HUES64 (cell line): ENCODE results near the gene OLFM2.

Source experiments
- H3K27ac ChIP-seq: 2 replicates; pipeline ENCODE4 v1.7.0; 2013; ENCODE audit warnings: low read depth, low read length, inconsistent platforms
- H3K27me3 ChIP-seq: 2 replicates; pipeline ENCODE4 v1.6.1; 2013; ENCODE audit warnings: mild to moderate bottlenecking, low read length; ENCODE audit not compliant: insufficient read depth
- H3K36me3 ChIP-seq: 2 replicates; pipeline ENCODE4 v1.6.1; 2013; ENCODE audit warnings: mild to moderate bottlenecking, low read length; ENCODE audit not compliant: insufficient read depth
- H3K4me1 ChIP-seq: 2 replicates; pipeline ENCODE4 v1.6.1; 2013; ENCODE audit warnings: mild to moderate bottlenecking, low read length, moderate library complexity; ENCODE audit not compliant: insufficient read depth
- H3K4me3 ChIP-seq: 2 replicates; pipeline ENCODE4 v1.5.1; 2013; ENCODE audit warnings: mild to moderate bottlenecking, low read length, moderate library complexity
- H3K9ac ChIP-seq: 2 replicates; pipeline ENCODE4 v1.6.1; 2013; ENCODE audit warnings: mild to moderate bottlenecking, low read depth, low read length
- H3K9me3 ChIP-seq: 2 replicates; pipeline ENCODE4 v1.6.1; 2013; ENCODE audit warnings: low read depth, low read length; ENCODE audit not compliant: insufficient read depth
- WGBS: fragments of 150-250, 120-280 bp; methylation state at CpG from one replicate; pipeline ENCODE4 v1.1.7; 2013; ENCODE audit warnings: missing lambda C conversion rate; 5-methylcytosine and 5-hydroxymethylcytosine counted together

Gene OLFM2

DNA sequence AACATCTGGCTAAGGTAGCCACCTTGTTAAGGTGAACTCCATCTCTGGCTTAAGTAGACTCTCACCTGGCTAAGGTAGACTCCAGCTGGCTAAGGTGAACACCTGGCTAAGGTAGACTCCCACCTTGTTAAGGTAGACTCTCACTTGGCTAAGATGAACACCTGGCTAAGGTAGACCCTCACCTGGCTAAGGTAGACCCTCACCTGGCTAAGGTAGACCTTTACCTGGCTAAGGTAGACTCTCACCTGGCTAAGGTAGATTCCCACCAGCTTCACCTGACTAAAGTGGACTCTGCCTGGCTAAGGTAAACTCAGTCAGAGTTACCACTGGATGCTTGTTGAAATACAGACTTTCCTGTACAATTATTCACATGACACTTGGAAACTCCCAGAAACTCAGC, 77.5 kb downstream of the OLFM2 start:
- Histone ChIP-seq H3K4me1 (no peaks in the 10 kb centered on the region), H3K36me3 (peaks cover 45% of the 10 kb centered on the region), H3K27me3 (no peaks in the 10 kb centered on the region), H3K27ac (no peak overlapping the region), H3K9me3 (no peaks in the 10 kb centered on the region), H3K4me3 (no peak overlapping the region), H3K9ac (no peak overlapping the region)

DNA sequence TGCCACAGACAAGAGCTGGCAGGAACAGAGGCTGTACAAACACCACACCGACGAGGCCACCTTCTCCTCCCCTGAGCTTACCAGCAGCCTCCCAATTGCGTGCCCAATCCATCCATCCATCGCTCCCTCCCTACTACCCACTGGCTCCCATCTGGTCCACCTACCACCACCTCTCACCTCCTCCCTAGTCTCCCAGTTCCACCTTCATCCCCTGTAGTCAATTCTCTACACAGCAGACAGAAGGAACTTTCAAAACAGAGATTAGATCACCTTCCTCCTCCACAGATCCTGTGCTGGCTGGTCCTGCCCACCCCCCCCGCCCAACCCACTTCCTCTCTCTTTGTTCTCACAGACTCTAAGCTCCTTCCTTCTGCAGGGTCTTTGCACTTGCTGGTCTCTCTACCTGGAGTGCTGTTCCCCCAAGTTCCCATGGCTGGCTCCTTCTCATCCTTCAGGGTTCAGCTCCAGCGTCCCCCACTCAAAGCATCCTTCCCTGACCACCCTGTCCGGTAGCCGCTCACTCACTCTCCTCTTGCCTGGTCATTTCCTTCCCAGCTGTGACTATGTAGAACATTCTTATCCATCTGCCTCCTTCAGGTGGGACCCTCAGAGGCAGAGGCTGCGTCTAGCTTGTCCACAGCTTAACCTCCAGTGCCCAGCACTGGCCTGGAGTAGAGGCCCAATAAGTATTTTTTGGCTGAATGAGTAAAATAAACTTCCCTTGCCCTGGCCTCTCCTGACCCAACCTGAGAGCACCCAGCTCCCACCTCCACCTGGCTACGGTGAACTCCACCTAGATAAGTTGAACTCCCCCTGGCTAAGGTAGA, 78.2 kb downstream of the OLFM2 start:
- Histone ChIP-seq H3K27ac (no peak overlapping the region), H3K9me3 (no peaks in the 10 kb centered on the region), H3K4me3 (no peak overlapping the region), H3K27me3 (no peaks in the 10 kb centered on the region), H3K36me3 (peaks cover 48% of the 10 kb centered on the region), H3K9ac (no peak overlapping the region), H3K4me1 (no peaks in the 10 kb centered on the region)
- WGBS, result 90% methylated on average over 10 of the region's 10 CpGs

GRCh38 chr19:9857076-9857721, 79.1 kb downstream of the OLFM2 start:
- Histone ChIP-seq H3K9ac (no peak overlapping the region), H3K27ac (no peak overlapping the region), H3K27me3 (no peaks in the 10 kb centered on the region), H3K4me3 (no peak overlapping the region), H3K36me3 (peaks cover 45% of the 10 kb centered on the region), H3K4me1 (no peaks in the 10 kb centered on the region), H3K9me3 (no peaks in the 10 kb centered on the region)
- WGBS, result 96% methylated on average over 13 of the region's 13 CpGs

DNA sequence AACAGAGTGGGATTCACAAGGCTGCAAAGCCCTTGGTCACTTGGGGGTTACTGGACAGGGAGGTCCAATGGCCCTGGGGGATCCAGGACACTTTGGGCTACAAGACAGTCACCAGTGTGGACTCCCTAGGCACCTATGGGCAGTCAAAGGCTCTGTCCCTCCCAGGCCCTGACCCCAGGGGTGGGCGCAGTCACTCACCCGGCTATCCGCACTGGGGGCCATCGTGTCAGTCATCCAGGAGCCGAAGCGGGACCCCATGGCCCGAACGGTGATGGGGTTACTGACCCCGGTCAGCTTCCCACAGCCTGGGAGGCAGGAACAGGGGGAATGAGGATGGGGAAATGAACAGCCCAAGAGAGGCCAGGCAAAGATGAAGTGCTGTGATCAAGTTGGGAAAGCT, 79.7 kb downstream of the OLFM2 start:
- H3K36me3 ChIP-seq, result peaks cover 45% of the 10 kb centered on the region
- no peak overlapping the region for H3K4me3 ChIP-seq
- WGBS, result 94% methylated on average over 9 of the region's 9 CpGs
- H3K27ac ChIP-seq, result no peak overlapping the region
- H3K9me3 ChIP-seq, result no peaks in the 10 kb centered on the region
- no peak overlapping the region for H3K9ac ChIP-seq
- no peaks in the 10 kb centered on the region for H3K4me1 ChIP-seq
- H3K27me3 ChIP-seq, result no peaks in the 10 kb centered on the region

- 96% methylated on average over 38 of the region's 38 CpGs for WGBS
- Histone ChIP-seq H3K4me3 (no peak overlapping the region), H3K36me3 (peaks cover 43% of the 10 kb centered on the region), H3K27me3 (no peaks in the 10 kb centered on the region), H3K9ac (no peak overlapping the region), H3K4me1 (0 out of 2 replicates have a peak, but pooled peaks cover 2% of the 10 kb centered on the region), H3K27ac (no peak overlapping the region), H3K9me3 (no peaks in the 10 kb centered on the region)
Measured at GRCh38 chr19:9854282-9854846, 82.0 kb downstream of the OLFM2 start.

- Histone ChIP-seq H3K9ac (no peak overlapping the region), H3K27me3 (no peaks in the 10 kb centered on the region), H3K36me3 (peaks cover 21% of the 10 kb centered on the region), H3K4me3 (no peak overlapping the region), H3K27ac (no peak overlapping the region), H3K9me3 (no peaks in the 10 kb centered on the region), H3K4me1 (0 out of 2 replicates have a peak, but pooled peaks cover 2% of the 10 kb centered on the region)
- 90% methylated on average over 19 of the region's 19 CpGs for WGBS
Measured at GRCh38 chr19:9850235-9850959, 85.9 kb downstream of the OLFM2 start.

GRCh38 chr19:9849791-9850190, 86.5 kb downstream of the OLFM2 start:
- no peaks in the 10 kb centered on the region for H3K9me3 ChIP-seq
- H3K36me3 ChIP-seq, result peaks cover 20% of the 10 kb centered on the region
- no peaks in the 10 kb centered on the region for H3K27me3 ChIP-seq
- no peak overlapping the region; the same call in 1 of the 2 replicates for H3K9ac ChIP-seq
- H3K27ac ChIP-seq, result no peak overlapping the region
- 85% methylated on average over 7 of the region's 7 CpGs for WGBS
- H3K4me1 ChIP-seq, result 0 out of 2 replicates have a peak, but pooled peaks cover 2% of the 10 kb centered on the region
- H3K4me3 ChIP-seq, result no peak overlapping the region

DNA sequence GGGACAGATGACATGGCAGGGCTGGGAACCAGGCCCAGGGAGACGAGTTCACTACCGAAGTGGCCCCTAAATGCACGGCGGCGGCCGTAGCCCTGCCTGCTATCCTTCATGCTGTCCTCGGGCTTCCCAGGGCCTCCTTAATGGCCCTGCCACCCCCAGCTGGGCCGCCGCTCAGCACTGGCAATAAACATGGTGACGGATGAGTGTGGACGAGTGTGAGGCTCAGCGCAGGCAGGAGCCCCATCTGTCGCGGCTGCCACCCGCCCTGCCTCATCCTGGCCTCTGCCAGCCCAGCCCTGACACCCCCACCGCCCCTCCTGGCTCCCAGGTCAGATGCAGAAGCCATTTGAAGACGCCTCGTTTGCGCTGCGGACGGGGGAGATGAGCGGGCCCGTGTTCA, 87.6 kb downstream of the OLFM2 start:
- Histone ChIP-seq H3K9me3 (no peaks in the 10 kb centered on the region), H3K27ac (no peak overlapping the region), H3K4me3 (no peak overlapping the region), H3K36me3 (peaks cover 20% of the 10 kb centered on the region), H3K9ac (no peak overlapping the region), H3K27me3 (no peaks in the 10 kb centered on the region), H3K4me1 (0 out of 2 replicates have a peak, but pooled peaks cover 2% of the 10 kb centered on the region)
- 94% methylated on average over 23 of the region's 23 CpGs for WGBS

GRCh38 chr19:9848060-9848459, 88.3 kb downstream of the OLFM2 start:
- WGBS, result 65% methylated on average over 4 of the region's 4 CpGs
- Histone ChIP-seq H3K27ac (no peak overlapping the region), H3K9me3 (no peaks in the 10 kb centered on the region), H3K4me3 (no peak overlapping the region), H3K27me3 (no peaks in the 10 kb centered on the region), H3K36me3 (peaks cover 23% of the 10 kb centered on the region), H3K4me1 (0 out of 2 replicates have a peak, but pooled peaks cover 2% of the 10 kb centered on the region), H3K9ac (no peak overlapping the region)

GRCh38 chr19:9847087-9847671, 89.1 kb downstream of the OLFM2 start:
- Histone ChIP-seq H3K36me3 (peaks cover 32% of the 10 kb centered on the region), H3K4me3 (no peak overlapping the region), H3K9ac (no peak overlapping the region), H3K27ac (no peak overlapping the region), H3K4me1 (0 out of 2 replicates have a peak, but pooled peaks cover 2% of the 10 kb centered on the region), H3K9me3 (no peaks in the 10 kb centered on the region), H3K27me3 (no peaks in the 10 kb centered on the region)
- WGBS, result 56% methylated on average over 13 of the region's 13 CpGs
